ENCODE results near the gene ELMO1.
A peak's percentile ranks its signal among the peaks of the same experiment; 100 is the strongest.

The ELMO1 gene

GRCh38 chr7:37216156-37216852 lies 232.4 kb downstream of the ELMO1 start:
- DNase-seq (ENCODE audit: low read depth in 2 of 2): no peak

- no peak for DNase-seq (ENCODE audit: low read depth in 2 of 2)
These were observed 233.3 kb downstream of the ELMO1 start for GRCh38 chr7:37215290-37215923.

GRCh38 chr7:37212556-37212955 lies 236.1 kb downstream of the ELMO1 start:
- DNase-seq (ENCODE audit: low read depth in 2 of 2): no peak

- DNase-seq (ENCODE audit: low read depth in 2 of 2): no peak
These were observed 236.6 kb downstream of the ELMO1 start for GRCh38 chr7:37212051-37212450.

GRCh38 chr7:37211097-37211880 lies 237.4 kb downstream of the ELMO1 start:
- no peak for DNase-seq (ENCODE audit: low read depth in 2 of 2)

- no peak for DNase-seq (ENCODE audit: low read depth in 2 of 2)
These were observed 239.5 kb downstream of the ELMO1 start for GRCh38 chr7:37209195-37209594.

GRCh38 chr7:37208528-37208927 lies 240.1 kb downstream of the ELMO1 start:
- no peak for DNase-seq (ENCODE audit: low read depth in 2 of 2)

GRCh38 chr7:37206192-37206591 lies 242.5 kb downstream of the ELMO1 start:
- no peak for DNase-seq (ENCODE audit: low read depth in 2 of 2)

GRCh38 chr7:37205451-37205850 lies 243.2 kb downstream of the ELMO1 start:
- DNase-seq (ENCODE audit: low read depth in 2 of 2): no peak

- DNase-seq (ENCODE audit: low read depth in 2 of 2): no peak
These were observed 246.8 kb downstream of the ELMO1 start for GRCh38 chr7:37201876-37202198.

GRCh38 chr7:37201003-37201875 lies 247.4 kb downstream of the ELMO1 start:
- no peak for DNase-seq (ENCODE audit: low read depth in 2 of 2)

GRCh38 chr7:37198906-37199485 lies 249.7 kb downstream of the ELMO1 start:
- peak; percentile 36 to 49 for DNase-seq (ENCODE audit: low read depth in 2 of 2)

- no peak for DNase-seq (ENCODE audit: low read depth in 2 of 2)
These were observed 250.4 kb downstream of the ELMO1 start for GRCh38 chr7:37198041-37198905.

- no peak for DNase-seq (ENCODE audit: low read depth in 2 of 2)
These were observed 251.6 kb downstream of the ELMO1 start for GRCh38 chr7:37197108-37197507.

GRCh38 chr7:37196676-37197075 lies 252.0 kb downstream of the ELMO1 start:
- no peak for DNase-seq (ENCODE audit: low read depth in 2 of 2)

- DNase-seq (ENCODE audit: low read depth in 2 of 2): no peak
These were observed 253.3 kb downstream of the ELMO1 start for GRCh38 chr7:37195388-37195787.

GRCh38 chr7:37194943-37195342 lies 253.7 kb downstream of the ELMO1 start:
- DNase-seq (ENCODE audit: low read depth in 2 of 2): no peak

- DNase-seq (ENCODE audit: low read depth in 2 of 2): no peak
These were observed 254.9 kb downstream of the ELMO1 start for GRCh38 chr7:37193775-37194135.

- no peak for DNase-seq (ENCODE audit: low read depth in 2 of 2)
These were observed 255.4 kb downstream of the ELMO1 start for GRCh38 chr7:37193087-37193774.

- no peak for DNase-seq (ENCODE audit: low read depth in 2 of 2)
These were observed 256.9 kb downstream of the ELMO1 start for GRCh38 chr7:37191797-37192196.
